DMS153 treated with DMSO at 0.1 percent for 48 hours (cell line): Measurements from ENCODE around the gene CYP24A1.
"Not testable (repeated sequence)": the region's sequence is repeated elsewhere in the genome, so short reads cannot be mapped to it uniquely, and the experiment has no call there.

ENCODE experiments used
- DNase-seq: peaks from one replicate; lab custom pipeline; 2025; ENCODE audit not compliant: unreplicated experiment; lab: John Stamatoyannopoulos, UW

The CYP24A1 gene

GRCh38 chr20:54134445-54135220 is 39.2 kb downstream of the CYP24A1 start:
- no peak for DNase-seq

DNA sequence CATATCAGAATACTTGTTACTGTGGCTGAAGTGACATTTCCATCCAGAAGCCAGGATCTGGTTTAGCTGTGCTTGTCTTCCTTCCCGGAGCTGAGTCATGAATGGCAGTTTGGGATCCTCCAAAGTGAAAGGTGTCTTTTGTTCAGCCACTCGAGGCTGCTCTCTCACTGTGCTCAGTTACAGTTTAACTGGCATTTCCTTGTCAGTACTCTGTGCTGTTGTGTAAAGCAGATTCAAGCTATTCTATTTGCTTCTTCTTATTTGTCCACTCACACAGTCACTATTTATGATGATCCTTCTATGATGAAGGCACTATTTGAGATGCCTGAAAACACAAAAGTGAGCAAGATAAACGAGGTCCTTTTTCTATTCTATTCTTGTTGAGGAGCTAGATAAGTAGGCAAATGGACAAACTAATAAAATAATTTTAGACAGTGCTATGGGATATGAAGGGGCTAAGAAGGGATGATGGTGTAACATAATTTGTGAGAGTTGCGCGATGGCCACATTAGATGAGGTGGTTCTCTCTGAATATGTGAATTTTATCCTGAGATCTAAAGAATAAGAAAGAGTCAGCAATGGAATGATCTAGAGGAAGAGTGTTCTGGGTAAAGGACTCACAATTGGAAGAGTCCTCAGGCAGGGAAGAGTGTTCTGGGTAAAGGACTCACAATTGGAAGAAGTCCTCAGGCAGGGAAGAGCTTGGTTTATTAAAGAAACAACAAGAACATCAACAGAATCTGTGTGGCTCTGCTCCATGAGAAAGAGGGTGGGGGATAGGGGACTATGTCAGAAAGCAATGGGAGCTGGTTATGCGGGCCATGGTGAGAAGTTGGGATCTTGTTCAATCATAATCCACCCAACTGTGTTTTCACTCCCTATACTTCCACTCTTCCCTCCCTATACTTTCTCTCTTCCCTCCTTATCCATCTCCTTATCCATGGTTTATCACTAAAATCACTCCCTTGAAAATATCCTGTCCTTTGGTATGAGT is 40.1 kb downstream of the CYP24A1 start:
- DNase-seq = peak; percentile 44

GRCh38 chr20:54132612-54133433 is 41.0 kb downstream of the CYP24A1 start:
- peak; percentile 50 for DNase-seq

DNA sequence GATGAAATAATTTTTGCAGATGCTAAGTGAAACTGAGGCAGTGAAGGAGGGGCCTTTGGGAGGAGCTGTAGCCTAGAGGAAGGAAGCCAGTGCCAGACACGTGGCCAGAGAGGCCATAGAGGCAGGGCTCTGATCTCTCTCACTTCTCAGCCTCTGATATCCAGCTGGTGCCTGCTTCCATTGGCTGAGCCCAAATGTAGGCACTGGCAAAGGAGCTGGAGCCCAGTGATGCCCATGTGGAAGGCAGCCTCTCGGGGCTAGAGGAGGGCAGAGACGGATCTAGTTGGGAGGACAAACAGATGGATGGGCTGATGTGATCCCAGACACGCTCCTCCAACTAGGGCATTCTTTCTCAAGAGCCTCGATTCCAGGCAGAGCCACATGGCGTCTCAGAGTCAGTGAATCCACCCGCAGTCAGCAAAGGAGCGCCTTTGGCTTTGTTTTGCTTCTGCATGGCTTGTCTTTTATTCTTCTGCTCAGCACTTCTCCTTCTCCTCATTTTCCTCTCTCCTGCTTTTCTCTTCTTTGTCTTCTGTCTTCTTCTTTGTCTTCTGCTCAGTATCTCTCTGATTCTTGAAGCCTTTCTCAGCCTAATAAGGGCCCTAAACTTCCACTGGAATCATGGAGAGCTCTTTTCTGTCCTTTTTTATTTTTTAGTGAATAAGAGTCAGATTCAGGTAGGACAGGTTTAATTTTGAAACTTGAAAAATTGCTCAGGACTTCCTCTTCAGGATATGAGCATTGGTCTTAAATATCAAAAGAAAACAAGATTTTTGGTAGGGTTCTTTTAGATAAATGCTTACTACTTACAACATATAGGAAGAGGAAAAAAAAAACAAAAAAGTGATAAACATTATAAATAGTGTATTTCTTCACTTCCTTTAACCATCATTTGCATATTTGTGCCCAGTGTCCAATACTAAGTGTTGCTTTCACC is 41.8 kb downstream of the CYP24A1 start:
- no peak for DNase-seq

DNA sequence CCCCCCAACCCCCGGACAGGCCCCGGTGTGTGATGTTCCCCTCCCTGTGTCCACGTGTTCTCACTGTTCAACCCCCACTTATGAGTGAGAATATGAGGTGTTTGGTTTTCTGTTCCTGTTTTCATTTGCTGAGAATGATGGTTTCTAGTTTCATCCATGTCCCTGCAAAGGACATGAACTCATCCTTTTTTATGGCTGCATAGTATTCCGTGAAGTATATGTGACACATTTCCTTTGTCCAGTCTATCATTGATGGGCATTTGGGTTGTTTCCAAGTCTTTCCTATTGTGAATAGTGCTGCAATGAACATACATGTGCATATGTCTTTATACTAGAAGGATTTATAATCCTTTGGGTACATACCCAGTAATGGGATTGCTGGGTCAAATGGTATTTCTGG is 42.7 kb downstream of the CYP24A1 start:
- not testable (repeated sequence) for DNase-seq

GRCh38 chr20:54129350-54129749 is 44.4 kb downstream of the CYP24A1 start:
- no peak for DNase-seq

DNA sequence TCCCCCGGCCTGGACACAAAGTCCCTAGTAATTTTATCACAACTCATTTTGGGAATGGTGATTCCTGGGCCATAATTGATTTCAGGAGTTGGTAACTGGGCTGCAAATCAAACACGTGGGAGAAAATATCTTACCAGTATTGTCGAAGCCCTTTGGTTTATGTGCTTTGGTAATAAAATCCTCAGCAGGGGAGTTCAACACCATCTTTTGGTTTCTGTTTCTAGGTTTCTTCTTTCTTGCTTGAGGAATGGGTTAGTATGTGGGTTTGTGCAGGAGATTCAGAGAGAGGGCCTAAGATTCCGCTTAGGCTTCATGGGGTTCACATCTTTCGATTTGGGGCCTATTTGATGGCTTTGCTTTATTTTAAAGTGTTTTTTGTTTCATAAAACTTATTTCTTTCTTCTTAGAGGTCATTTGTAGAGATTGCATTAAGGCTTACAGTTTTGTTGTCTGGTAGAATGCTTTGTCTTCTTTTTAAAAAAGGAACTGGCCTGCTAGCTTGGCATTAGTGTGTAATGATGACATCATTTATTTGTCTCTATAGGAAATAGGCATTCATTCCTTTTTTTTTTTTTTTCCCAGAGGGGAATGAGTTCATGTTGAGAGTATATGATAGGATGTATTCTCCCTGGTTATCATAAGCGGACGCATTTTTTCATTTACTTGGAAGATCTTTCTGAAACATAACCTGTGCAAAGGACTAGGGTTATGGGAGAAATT is 45.8 kb downstream of the CYP24A1 start:
- DNase-seq = no peak

- no peak for DNase-seq
These were observed 46.8 kb downstream of the CYP24A1 start for GRCh38 chr20:54126806-54127655.

DNA sequence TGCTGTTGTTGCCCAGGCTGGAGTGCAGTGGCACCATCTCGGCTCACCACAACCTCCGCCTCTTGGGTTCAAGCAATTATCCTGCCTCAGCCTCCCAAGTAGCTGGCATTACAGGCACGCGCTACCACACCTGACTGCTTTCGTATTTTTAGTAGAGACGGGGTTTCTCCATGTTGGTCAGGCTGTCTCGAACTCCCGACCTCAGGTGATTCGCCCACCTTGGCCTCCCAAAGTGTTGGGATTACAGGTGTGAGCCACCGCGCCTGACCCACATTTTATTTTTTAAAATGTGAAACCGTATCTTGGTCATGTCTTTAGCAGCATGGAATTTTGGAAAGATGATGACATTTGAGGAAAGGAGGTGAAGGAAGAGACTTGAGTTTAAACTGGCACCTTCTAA is 47.5 kb downstream of the CYP24A1 start:
- DNase-seq = not testable (repeated sequence)

GRCh38 chr20:54123587-54124180 is 50.1 kb downstream of the CYP24A1 start:
- DNase-seq = peak; percentile 90

DNA sequence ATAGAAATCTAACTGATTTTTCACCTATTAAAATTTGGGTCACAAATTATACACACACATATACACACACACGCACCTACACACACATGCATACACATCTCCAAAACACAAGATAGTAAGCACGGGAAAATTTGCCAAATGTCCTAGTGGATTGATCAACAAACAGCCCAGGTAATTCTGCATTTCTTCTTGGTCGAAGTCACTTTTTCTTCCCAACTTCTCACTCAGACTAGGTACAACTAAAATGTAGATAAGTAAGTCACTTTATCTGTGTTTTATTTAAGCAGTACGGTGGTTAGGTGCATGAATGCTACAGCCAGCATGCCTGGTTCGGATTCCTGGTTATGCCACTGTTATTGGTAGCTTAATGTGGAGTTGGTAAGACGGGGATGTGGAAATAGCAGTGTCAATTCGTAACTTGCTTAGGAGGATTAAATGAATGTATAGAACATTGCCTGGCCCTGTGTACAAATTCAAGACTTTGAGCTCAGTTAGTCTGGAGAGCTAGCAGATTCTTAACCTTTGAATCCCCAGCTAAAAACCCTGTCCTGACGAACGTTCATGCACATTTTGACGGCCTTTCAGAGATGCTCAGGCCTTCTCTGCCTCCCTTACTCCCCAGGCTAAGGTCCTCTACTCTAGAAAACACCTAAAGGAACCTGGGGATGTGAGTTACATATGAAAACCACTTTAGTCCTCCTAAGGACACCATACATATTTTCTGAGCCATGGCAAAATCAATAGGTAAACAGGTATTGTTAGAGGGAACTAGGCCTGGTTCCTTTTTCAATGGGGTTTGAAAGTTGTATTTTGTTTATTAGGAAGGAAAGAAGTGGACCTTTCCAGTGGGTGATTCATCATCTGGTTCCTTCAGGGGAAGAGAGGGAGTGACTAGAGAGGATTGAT is 50.9 kb downstream of the CYP24A1 start:
- DNase-seq = no peak

GRCh38 chr20:54122189-54122588 is 51.6 kb downstream of the CYP24A1 start:
- no peak for DNase-seq

DNA sequence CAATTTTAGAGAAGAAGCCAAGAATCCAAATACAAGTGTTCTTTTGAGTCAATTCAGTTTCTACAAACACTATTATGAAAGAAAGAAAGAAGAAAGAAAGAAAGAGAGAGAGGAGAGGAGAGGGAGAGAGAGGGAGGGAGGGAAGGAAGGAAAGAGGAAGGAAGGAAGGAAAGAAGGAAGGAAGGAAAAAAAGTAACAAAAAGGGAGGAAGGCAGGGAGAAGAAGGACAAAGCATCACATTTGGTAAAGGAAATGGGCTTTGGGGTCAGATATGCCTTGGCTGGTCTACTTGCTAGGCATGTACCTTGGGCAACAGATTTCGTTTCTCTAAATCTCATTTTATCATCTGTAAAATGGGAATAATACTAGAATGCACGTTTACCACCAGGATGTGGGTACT is 54.0 kb downstream of the CYP24A1 start:
- no peak for DNase-seq

DNA sequence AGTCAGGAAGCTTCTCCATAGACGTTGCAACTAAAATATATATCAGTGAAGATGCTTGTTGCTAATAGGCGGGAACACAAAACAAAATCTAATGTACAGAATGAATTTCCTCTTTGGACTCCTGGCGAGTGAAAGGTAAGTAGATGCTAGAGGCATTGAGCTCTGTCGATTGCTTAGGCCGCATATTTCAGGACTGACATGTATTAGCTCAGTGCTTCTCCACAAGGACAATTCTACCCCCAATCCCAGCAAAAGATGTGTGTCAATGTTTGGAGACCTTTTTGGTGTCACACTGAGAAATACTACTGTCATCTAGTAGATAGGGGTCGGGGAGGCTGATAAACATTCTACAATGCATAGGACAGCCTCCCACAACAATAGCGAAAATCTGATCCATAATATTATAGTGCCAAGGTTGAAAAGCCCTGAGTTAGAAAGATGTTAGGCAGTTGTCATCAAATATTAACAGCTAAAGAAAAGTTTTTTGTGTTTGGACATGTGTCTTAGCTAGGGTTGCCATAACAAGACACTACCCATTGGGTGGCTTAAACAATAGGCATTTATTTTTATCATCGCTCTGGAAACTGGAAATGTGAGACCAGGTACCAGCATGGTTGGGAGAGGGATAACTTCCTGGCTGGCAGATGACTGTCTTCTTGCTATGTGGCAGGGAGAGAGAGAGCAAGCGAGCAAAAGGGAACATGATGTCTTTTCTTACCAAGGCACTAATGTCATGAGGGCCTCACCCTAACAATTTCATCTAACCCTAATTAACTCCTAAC is 55.4 kb downstream of the CYP24A1 start:
- DNase-seq = no peak

DNA sequence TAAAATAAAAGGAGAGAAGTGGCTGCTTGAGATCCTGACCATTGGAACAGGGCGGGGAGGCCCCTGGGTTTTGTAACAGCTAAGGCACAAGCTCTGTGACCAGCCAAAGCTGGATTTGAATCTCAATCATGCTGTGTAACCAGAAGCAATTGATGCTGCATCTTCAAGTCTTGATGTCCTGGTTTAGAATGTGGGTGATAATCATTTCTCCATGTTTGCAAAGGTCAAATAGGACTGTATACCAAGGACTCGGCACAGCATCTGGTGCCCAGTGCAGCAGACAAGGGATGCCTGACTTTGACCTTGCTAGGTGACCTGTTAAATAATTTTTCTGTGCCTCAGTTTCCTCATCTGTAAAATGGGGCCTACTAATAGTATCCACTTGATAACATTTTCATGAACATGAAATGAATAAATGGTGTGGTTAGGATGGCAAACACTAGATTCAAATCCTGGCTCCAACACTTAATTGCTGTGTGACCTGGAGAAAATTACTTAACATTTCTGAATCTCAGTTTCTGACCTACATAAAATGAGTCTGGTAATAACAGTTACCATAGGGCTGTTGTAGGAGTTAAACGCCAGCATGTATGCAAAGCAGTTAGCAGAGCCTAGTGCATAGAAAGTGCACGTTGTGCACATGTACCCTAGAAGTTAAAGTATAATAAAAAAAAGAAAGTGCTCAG is 57.1 kb downstream of the CYP24A1 start:
- DNase-seq = no peak
